Left ventricle myocardium superior (tissue), 1 donor: ENCODE data around the gene CPN2. TPM values are rescaled to one million over a fixed set of nuclear protein-coding genes. Genes with fewer than 3 reads are reported as not detected.

Experiments
- total RNA-seq: library from RNA; stranded (reverse); fragmentation: NEBNext Ultra II Directional; extraction: Animal tissue kit (Norgen Biotek cat#: 25700); gene quantifications from one replicate; pipeline ENCODE4 v1.2.1, GENCODE V29; 2021
- donor health status: DM: no; HTN: yes; CAD: no; lungs with severe emphysema.

Gene CPN2
- total RNA-seq, 1 donor from 2014 or later, result 0.40 TPM

Other genes starting within 250 kb of the CPN2 start
- 13.4 TPM for gene HES1, start 215.2 kb downstream of the CPN2 start, total RNA-seq
- gene LRRC15, start 18.4 kb upstream of the CPN2 start, total RNA-seq, result 0.42 TPM
- gene GP5, start 47.9 kb upstream of the CPN2 start, total RNA-seq, result not detected
- 41.4 TPM for gene ATP13A3, start 135.7 kb upstream of the CPN2 start, total RNA-seq